ENCODE results near the gene PLXND1. TPM values are rescaled to one million over a fixed set of nuclear protein-coding genes. Genes with fewer than 3 reads are reported as not detected.

PLXND1 gene
- total RNA-seq, 4 donors from 2014 or later: 24.0 to 42.6 (median 30.3) TPM

DNA sequence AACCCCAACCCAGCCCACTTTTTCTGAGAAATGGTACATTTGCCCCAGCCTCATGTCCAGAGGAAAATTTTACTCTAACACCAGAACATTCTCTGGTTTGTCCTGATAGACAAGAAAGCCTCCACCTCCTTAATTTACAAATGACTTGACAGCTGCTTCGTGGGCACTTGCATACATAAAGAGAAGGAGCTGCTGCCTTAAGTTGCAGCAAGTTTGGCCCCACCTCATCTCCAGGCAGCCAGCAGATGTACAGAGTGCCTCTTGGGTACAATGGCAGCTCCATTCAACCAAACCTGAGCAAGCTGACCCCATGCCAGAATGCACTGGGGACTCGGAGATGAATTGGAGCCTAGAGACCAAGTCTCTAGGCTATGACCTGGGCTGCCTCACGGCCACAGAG is 69.7 kb downstream of the PLXND1 start:
- H3K4me3 ChIP-seq (ENCODE audit: low read depth, poor library complexity, severe bottlenecking): no peak overlapping the region
- intact Hi-C loops (cut with DNase I; ENCODE audit: low total_unique reads): no loop called here
- no peak for DNase-seq (ENCODE audit: low spot score in 2 of 2)
- 77% methylated on average over 3 of the region's 3 CpGs for WGBS, 2 donors
- TF ChIP-seq POLR2A (IDR thresholded peaks at IDR 0.05): no peak
- TF ChIP-seq, protein P1, sequence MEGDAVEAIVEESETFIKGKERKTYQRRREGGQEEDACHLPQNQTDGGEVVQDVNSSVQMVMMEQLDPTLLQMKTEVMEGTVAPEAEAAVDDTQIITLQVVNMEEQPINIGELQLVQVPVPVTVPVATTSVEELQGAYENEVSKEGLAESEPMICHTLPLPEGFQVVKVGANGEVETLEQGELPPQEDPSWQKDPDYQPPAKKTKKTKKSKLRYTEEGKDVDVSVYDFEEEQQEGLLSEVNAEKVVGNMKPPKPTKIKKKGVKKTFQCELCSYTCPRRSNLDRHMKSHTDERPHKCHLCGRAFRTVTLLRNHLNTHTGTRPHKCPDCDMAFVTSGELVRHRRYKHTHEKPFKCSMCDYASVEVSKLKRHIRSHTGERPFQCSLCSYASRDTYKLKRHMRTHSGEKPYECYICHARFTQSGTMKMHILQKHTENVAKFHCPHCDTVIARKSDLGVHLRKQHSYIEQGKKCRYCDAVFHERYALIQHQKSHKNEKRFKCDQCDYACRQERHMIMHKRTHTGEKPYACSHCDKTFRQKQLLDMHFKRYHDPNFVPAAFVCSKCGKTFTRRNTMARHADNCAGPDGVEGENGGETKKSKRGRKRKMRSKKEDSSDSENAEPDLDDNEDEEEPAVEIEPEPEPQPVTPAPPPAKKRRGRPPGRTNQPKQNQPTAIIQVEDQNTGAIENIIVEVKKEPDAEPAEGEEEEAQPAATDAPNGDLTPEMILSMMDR (IDR thresholded peaks at IDR 0.05): no peak

DNA sequence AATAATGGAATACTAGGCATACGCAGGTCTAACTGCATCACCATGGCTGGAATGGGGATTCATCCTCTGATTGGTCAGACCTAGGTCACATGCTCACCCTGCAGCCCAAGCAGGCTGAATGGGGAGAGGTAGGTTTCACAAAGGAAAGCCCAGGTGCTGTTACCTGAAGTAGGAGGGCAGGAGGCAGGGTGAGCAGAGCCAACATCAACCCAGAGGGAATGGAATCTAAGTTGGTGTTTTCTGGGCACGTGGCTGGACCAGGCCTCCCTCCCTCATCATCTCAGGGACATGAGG is 70.2 kb downstream of the PLXND1 start:
- intact Hi-C loops (cut with DNase I; ENCODE audit: low total_unique reads): no loop called here
- TF ChIP-seq, protein P1 (IDR thresholded peaks at IDR 0.05): no peak
- TF ChIP-seq POLR2A (IDR thresholded peaks at IDR 0.05): no peak
- 73 to 74% methylated on average over 2 of the region's 2 CpGs for WGBS, 2 donors

DNA sequence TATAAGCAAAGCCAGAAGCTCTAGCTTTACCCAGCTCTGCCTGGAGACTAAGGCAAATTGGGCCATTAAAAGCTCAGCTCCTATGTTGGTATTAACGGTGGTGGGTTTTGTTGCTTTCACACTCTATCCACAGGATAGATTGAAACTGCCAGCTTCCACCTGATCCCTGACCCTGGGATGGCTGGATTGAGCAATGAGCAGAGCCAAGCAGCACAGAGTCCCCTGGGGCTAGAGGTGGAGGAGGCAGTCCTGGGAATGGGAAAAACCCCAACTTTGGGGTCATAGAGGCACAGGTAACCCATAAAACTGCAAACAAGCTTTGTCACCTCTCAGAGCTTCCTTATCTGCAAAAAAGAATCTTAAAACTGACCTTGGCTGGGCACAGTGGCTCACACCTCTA is 71.4 kb downstream of the PLXND1 start:
- TF ChIP-seq POLR2A (IDR thresholded peaks at IDR 0.05): no peak
- TF ChIP-seq, protein P1 (IDR thresholded peaks at IDR 0.05): no peak
- intact Hi-C loops (cut with DNase I; ENCODE audit: low total_unique reads): no loop called here
- WGBS, 2 donors: 95 to 100% methylated on average over 1 of the region's 1 CpG
- no peak overlapping the region for H3K4me3 ChIP-seq (ENCODE audit: low read depth, poor library complexity, severe bottlenecking)
- no peak for DNase-seq (ENCODE audit: low spot score in 2 of 2)

More for the DNA sequence above, 70.2 kb downstream of the PLXND1 start:
- H3K4me3 ChIP-seq (ENCODE audit: low read depth, poor library complexity, severe bottlenecking): no peak overlapping the region
- no peak for DNase-seq (ENCODE audit: low spot score in 2 of 2)

DNA sequence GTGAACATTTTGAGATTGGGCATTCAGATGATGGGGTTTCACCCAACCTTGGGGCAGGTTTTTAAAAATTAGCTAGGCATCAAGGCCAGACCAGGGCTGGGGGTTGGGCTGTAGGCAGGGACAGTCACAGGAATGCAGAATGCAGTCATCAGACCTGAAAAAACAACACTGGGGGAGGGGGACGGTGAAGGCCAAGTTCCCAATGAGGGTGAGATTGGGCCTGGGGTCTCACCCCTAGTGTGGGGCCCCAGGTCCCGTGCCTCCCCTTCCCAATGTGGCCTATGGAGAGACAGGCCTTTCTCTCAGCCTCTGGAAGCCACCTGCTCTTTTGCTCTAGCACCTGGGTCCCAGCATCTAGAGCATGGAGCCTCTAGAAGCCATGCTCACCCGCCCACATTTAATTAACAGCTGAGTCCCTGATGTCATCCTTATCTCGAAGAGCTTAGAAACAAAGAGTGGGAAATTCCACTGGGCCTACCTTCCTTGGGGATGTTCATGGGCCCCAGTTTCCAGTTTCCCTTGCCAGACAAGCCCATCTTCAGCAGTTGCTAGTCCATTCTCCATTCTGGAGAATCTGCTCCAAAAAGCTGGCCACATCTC is 71.9 kb downstream of the PLXND1 start:
- 83 to 91% methylated on average over 4 of the region's 4 CpGs for WGBS, 2 donors
- no peak for TF ChIP-seq POLR2A (IDR thresholded peaks at IDR 0.05)
- TF ChIP-seq, protein P1 (IDR thresholded peaks at IDR 0.05): no peak

DNA sequence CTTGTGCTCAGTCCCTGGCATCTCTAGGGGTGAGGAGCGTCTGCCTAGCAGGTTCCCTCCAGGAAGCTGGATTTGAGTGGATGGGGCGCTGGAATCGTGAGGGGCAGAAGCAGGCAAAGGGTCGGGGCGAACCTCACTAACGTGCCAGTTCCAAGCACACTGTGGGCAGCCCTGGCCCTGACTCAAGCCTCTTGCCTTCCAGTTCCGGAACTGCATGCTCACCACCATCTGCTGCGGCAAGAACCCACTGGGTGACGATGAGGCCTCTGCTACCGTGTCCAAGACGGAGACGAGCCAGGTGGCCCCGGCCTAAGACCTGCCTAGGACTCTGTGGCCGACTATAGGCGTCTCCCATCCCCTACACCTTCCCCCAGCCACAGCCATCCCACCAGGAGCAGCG is 73.1 kb downstream of the PLXND1 start:
- intact Hi-C loops (cut with DNase I; ENCODE audit: low total_unique reads): no loop called here
- no peak for DNase-seq (ENCODE audit: low spot score in 2 of 2)
- no peak overlapping the region for H3K4me3 ChIP-seq (ENCODE audit: low read depth, poor library complexity, severe bottlenecking)
- TF ChIP-seq, protein P1 (IDR thresholded peaks at IDR 0.05): no peak
- no peak for TF ChIP-seq POLR2A (IDR thresholded peaks at IDR 0.05)
- 95% methylated on average over 16 of the region's 16 CpGs for WGBS, 2 donors

More for the DNA sequence above, 71.9 kb downstream of the PLXND1 start:
- no peak overlapping the region for H3K4me3 ChIP-seq (ENCODE audit: low read depth, poor library complexity, severe bottlenecking)
- intact Hi-C loops (cut with DNase I; ENCODE audit: low total_unique reads): no loop called here
- no peak for DNase-seq (ENCODE audit: low spot score in 2 of 2)

DNA sequence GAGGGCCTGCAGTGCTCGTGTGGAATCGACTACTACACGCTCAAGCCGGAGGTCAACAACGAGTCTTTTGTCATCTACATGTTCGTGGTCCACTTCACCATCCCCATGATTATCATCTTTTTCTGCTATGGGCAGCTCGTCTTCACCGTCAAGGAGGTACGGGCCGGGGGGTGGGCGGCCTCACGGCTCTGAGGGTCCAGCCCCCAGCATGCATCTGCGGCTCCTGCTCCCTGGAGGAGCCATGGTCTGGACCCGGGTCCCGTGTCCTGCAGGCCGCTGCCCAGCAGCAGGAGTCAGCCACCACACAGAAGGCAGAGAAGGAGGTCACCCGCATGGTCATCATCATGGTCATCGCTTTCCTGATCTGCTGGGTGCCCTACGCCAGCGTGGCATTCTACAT is 74.2 kb downstream of the PLXND1 start:
- no peak overlapping the region for H3K4me3 ChIP-seq (ENCODE audit: low read depth, poor library complexity, severe bottlenecking)
- no peak for DNase-seq (ENCODE audit: low spot score in 2 of 2)
- intact Hi-C loops (cut with DNase I; ENCODE audit: low total_unique reads): no loop called here
- TF ChIP-seq POLR2A (IDR thresholded peaks at IDR 0.05): no peak
- TF ChIP-seq, protein P1 (IDR thresholded peaks at IDR 0.05): no peak
- WGBS, 2 donors: 96 to 97% methylated on average over 20 of the region's 20 CpGs

Measured in lower leg skin (tissue), 4 donors.